OCI-LY3 (cell line): ENCODE data around the gene CYYR1.

ENCODE experiments used
- EZH2phosphoT487 ChIP-seq: fragments of 200-600 bp; shearing (Covaris generic); IDR thresholded peaks from 2 replicates; pipeline ENCODE4 v1.6.1; 2018; ENCODE audit warnings: antibody characterized with exemption, mixed run types, low read depth
- TF ChIP-seq, protein P1 (sequence below): fragments of 200-600, 300-600 bp; sonication (generic); IDR thresholded peaks from 2 replicates; pipeline ENCODE4 v1.5.1; 2014; ENCODE audit warnings: antibody characterized with exemption, low read length, low read depth

DNA sequence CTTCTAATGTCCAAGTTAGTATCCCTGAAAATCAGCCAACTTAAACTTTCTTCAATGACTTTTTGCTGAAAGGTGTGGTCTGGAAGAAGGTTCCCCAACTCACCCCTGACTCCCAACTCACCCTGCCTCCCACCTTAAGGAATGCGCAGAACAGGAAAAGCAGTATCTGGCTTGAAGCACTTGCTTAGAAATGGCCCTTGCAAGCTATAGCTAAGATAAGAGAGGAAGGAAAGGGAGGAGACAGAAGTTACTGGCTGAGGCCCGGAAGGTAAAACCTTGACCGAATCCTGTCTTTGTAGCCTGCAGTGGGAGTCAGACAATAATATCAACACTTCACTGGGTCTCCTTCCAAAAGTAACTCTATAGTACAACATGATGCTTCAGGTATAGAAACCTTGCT is 2.9 kb downstream of the CYYR1 start:
- TF ChIP-seq, protein P1, sequence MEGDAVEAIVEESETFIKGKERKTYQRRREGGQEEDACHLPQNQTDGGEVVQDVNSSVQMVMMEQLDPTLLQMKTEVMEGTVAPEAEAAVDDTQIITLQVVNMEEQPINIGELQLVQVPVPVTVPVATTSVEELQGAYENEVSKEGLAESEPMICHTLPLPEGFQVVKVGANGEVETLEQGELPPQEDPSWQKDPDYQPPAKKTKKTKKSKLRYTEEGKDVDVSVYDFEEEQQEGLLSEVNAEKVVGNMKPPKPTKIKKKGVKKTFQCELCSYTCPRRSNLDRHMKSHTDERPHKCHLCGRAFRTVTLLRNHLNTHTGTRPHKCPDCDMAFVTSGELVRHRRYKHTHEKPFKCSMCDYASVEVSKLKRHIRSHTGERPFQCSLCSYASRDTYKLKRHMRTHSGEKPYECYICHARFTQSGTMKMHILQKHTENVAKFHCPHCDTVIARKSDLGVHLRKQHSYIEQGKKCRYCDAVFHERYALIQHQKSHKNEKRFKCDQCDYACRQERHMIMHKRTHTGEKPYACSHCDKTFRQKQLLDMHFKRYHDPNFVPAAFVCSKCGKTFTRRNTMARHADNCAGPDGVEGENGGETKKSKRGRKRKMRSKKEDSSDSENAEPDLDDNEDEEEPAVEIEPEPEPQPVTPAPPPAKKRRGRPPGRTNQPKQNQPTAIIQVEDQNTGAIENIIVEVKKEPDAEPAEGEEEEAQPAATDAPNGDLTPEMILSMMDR = no peak
- no peak for TF ChIP-seq EZH2phosphoT487
